Fibroblast of the conjunctiva (primary cell): ENCODE measurements around the gene CCL25.
A peak's percentile ranks its signal among the peaks of the same experiment; 100 is the strongest.

ENCODE experiments used
- DNase-seq: peaks from one replicate; pipeline ENCODE4 v3.0.0-alpha.2; 2010; ENCODE audit warnings: low read depth

CCL25 gene

GRCh38 chr19:8045872-8046568, 6.5 kb upstream of the CCL25 start:
- no peak for DNase-seq

- no peak for DNase-seq
These were observed 5.9 kb upstream of the CCL25 start for GRCh38 chr19:8046569-8047165.

- DNase-seq: peak; percentile 72
These were observed 2.1 kb upstream of the CCL25 start for GRCh38 chr19:8050274-8051096.

GRCh38 chr19:8054169-8054568, 1.6 kb downstream of the CCL25 start:
- no peak for DNase-seq

GRCh38 chr19:8056533-8056932, 4.0 kb downstream of the CCL25 start:
- no peak for DNase-seq

GRCh38 chr19:8057545-8058270, 5.1 kb downstream of the CCL25 start:
- no peak for DNase-seq

- DNase-seq: no peak
These were observed 12.6 kb downstream of the CCL25 start for GRCh38 chr19:8064911-8065874.

GRCh38 chr19:8065875-8066261, 13.3 kb downstream of the CCL25 start:
- no peak for DNase-seq

GRCh38 chr19:8069096-8069973, 16.8 kb downstream of the CCL25 start:
- no peak for DNase-seq

- no peak for DNase-seq
These were observed 19.4 kb downstream of the CCL25 start for GRCh38 chr19:8071912-8072311.

GRCh38 chr19:8074501-8074900, 21.9 kb downstream of the CCL25 start:
- no peak for DNase-seq

GRCh38 chr19:8075158-8076074, 22.9 kb downstream of the CCL25 start:
- DNase-seq: no peak

- no peak for DNase-seq
These were observed 27.4 kb downstream of the CCL25 start for GRCh38 chr19:8079988-8080387.

- DNase-seq: no peak
These were observed 28.3 kb downstream of the CCL25 start for GRCh38 chr19:8080832-8081231.

- no peak for DNase-seq
These were observed 29.3 kb downstream of the CCL25 start for GRCh38 chr19:8081569-8082550.

- no peak for DNase-seq
These were observed 30.6 kb downstream of the CCL25 start for GRCh38 chr19:8083141-8083540.

GRCh38 chr19:8084152-8084551, 31.6 kb downstream of the CCL25 start:
- no peak for DNase-seq
